Measurements from ENCODE around the gene MYO5B. TPM values are rescaled to one million over a fixed set of nuclear protein-coding genes. Genes with fewer than 3 reads are reported as not detected.

Gene MYO5B
- total and polyA plus RNA-seq, 9 of the 15 experiments (the other 6 are each of a cell fraction or from before 2014, with no cell fraction given): 0.07 to 0.42 (median 0.28) TPM

DNA sequence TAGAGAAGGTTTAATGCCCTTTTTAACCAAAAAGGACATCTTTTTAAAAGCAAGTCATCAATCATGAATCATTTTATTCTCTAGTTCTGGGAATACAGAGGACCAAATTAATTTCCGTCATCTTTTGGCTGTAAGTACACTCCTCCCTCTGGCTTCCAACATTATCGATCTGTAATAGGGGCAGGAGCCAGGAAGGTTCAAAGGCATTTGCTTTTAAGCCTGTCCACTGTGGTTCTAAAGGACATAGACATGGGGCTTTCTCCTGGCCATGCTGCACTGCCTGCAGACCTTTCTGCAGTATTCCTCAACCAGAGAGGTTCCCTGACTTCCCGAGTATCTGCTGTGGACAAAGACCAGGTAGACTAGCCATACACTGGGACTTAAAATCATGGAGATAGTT, 170.5 kb downstream of the MYO5B start:
- Histone ChIP-seq H3K27me3 (ENCODE audit: control insufficient read depth in 2 of 2, insufficient read depth in 2 of 2, low read length in 2 of 2) (no peaks in the 10 kb centered on the region; a peak in 1 of 5 replicates), H3K4me3 (no peak overlapping the region), H3K4me2 (ENCODE audit: insufficient read depth, low read length) (no peak overlapping the region), H3K4me1 (replicated peaks in 1 of 2; ENCODE audit: control insufficient read depth in 2 of 2, insufficient read depth in 2 of 2, low read length in 2 of 2) (no peaks in the 10 kb centered on the region), H4K20me1 (replicated peaks; ENCODE audit: control insufficient read depth, insufficient read depth, low read length) (no peaks in the 10 kb centered on the region), H3K9ac (ENCODE audit: insufficient read depth in 1 of 2, low read depth in 2 of 2, low read length in 2 of 2) (no peak overlapping the region), H3K27ac (ENCODE audit: extremely low read depth, low read depth, low read length) (no peak overlapping the region), H3K36me3 (ENCODE audit: control insufficient read depth, insufficient read depth, low read length) (no peaks in the 10 kb centered on the region), H2AFZ (ENCODE audit: low read depth, low read length) (no peak overlapping the region), H3K79me2 (ENCODE audit: control insufficient read depth, insufficient read depth, low read length) (no peaks in the 10 kb centered on the region), H3K9me1 (ENCODE audit: control insufficient read depth, insufficient read depth, low read length) (no peaks in the 10 kb centered on the region), H3K9me3 (replicated peaks; ENCODE audit: control insufficient read depth, insufficient read depth, low read depth, low read length) (no peaks in the 10 kb centered on the region)
- POLR2A ChIA-PET: no interaction called here
- no TSS peak for BruUV-seq (replicated peaks)
- WGBS (ENCODE audit: insufficient coverage, low coverage, missing lambda C conversion rate): 0% methylated on average over 3 of the region's 3 CpGs
- in situ Hi-C loops (cut with MboI) (no loop called here), intact Hi-C loops (cut with micrococcal nuclease) (no loop called here)
- no peak for FAIRE-seq
- CTCF ChIA-PET (ENCODE audit: low intra/inter-chr PET ratio): no interaction called here
- no peak for DNase-seq (ENCODE audit: extremely low read depth in 1 of 4, low spot score in 3 of 4)
- TF ChIP-seq RFX7 (CRISPR knock-in tag; IDR thresholded peaks at IDR 0.05): no peak
- TF ChIP-seq RBM17 (IDR thresholded peaks at IDR 0.05; ENCODE audit: borderline replicate concordance, low read depth, low read length): no peak
- TF ChIP-seq ZFPM2 (CRISPR knock-in tag; IDR thresholded peaks at IDR 0.05): no peak
- TF ChIP-seq, protein P1, sequence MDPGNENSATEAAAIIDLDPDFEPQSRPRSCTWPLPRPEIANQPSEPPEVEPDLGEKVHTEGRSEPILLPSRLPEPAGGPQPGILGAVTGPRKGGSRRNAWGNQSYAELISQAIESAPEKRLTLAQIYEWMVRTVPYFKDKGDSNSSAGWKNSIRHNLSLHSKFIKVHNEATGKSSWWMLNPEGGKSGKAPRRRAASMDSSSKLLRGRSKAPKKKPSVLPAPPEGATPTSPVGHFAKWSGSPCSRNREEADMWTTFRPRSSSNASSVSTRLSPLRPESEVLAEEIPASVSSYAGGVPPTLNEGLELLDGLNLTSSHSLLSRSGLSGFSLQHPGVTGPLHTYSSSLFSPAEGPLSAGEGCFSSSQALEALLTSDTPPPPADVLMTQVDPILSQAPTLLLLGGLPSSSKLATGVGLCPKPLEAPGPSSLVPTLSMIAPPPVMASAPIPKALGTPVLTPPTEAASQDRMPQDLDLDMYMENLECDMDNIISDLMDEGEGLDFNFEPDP (CRISPR knock-in tag; IDR thresholded peaks at IDR 0.05): no peak
- TF ChIP-seq KLF10 (CRISPR knock-in tag; IDR thresholded peaks at IDR 0.05): no peak
- TF ChIP-seq ZNF217 (CRISPR knock-in tag; IDR thresholded peaks at IDR 0.05): no peak
- no peak for TF ChIP-seq GATAD2A (IDR thresholded peaks at IDR 0.05)
- TF ChIP-seq ZNF282 (CRISPR knock-in tag; IDR thresholded peaks at IDR 0.05): no peak
- TF ChIP-seq ZNF717 (CRISPR knock-in tag; IDR thresholded peaks at IDR 0.05): no peak
- no peak for TF ChIP-seq HNRNPK (IDR thresholded peaks at IDR 0.05; ENCODE audit: low read depth, low read length, poor library complexity, severe bottlenecking)
- no peak for TF ChIP-seq IRF2 (CRISPR knock-in tag; IDR thresholded peaks at IDR 0.05)
- no peak for TF ChIP-seq SMARCA4 (IDR thresholded peaks at IDR 0.05)
- TF ChIP-seq, protein P2, sequence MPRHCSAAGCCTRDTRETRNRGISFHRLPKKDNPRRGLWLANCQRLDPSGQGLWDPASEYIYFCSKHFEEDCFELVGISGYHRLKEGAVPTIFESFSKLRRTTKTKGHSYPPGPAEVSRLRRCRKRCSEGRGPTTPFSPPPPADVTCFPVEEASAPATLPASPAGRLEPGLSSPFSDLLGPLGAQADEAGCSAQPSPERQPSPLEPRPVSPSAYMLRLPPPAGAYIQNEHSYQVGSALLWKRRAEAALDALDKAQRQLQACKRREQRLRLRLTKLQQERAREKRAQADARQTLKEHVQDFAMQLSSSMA (CRISPR knock-in tag; IDR thresholded peaks at IDR 0.05): no peak
- TF ChIP-seq CBX8 (IDR thresholded peaks at IDR 0.05; ENCODE audit: borderline replicate concordance, extremely low read depth, low read depth, low read length, poor library complexity, severe bottlenecking): no peak
- TF ChIP-seq, protein P3, sequence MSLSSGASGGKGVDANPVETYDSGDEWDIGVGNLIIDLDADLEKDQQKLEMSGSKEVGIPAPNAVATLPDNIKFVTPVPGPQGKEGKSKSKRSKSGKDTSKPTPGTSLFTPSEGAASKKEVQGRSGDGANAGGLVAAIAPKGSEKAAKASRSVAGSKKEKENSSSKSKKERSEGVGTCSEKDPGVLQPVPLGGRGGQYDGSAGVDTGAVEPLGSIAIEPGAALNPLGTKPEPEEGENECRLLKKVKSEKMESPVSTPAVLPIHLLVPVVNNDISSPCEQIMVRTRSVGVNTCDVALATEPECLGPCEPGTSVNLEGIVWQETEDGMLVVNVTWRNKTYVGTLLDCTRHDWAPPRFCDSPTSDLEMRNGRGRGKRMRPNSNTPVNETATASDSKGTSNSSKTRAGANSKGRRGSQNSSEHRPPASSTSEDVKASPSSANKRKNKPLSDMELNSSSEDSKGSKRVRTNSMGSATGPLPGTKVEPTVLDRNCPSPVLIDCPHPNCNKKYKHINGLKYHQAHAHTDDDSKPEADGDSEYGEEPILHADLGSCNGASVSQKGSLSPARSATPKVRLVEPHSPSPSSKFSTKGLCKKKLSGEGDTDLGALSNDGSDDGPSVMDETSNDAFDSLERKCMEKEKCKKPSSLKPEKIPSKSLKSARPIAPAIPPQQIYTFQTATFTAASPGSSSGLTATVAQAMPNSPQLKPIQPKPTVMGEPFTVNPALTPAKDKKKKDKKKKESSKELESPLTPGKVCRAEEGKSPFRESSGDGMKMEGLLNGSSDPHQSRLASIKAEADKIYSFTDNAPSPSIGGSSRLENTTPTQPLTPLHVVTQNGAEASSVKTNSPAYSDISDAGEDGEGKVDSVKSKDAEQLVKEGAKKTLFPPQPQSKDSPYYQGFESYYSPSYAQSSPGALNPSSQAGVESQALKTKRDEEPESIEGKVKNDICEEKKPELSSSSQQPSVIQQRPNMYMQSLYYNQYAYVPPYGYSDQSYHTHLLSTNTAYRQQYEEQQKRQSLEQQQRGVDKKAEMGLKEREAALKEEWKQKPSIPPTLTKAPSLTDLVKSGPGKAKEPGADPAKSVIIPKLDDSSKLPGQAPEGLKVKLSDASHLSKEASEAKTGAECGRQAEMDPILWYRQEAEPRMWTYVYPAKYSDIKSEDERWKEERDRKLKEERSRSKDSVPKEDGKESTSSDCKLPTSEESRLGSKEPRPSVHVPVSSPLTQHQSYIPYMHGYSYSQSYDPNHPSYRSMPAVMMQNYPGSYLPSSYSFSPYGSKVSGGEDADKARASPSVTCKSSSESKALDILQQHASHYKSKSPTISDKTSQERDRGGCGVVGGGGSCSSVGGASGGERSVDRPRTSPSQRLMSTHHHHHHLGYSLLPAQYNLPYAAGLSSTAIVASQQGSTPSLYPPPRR (CRISPR knock-in tag; IDR thresholded peaks at IDR 0.05; ENCODE audit: borderline replicate concordance): no peak
- TF ChIP-seq PHF20 (IDR thresholded peaks at IDR 0.05; ENCODE audit: partially characterized antibody): no peak
- ATAC-seq: no peak
